ENCODE data around the gene IL1A.

The IL1A gene

DNA sequence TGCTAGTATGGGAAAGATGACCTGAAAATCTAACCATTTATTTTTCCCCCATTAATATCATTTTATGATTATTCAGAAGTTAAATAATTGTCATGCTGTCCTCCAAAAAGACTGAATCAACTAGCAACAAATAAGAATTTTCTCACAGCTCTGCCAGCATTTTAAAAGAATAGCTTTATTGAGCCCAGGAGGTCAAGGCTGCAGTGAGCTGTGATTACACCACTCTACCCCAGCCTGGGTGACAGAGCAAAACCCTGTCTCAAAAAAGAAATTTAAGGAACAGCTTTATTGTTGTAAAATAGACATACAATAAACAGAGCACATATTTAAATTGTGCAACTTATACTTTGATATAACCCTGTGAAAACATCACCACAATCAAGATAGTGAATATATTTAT lies 24.8 kb upstream of the IL1A start:
- Histone ChIP-seq H3K9me2 (ENCODE audit: low read depth, low read length) (no peaks in the 10 kb centered on the region), H3K36me3 (ENCODE audit: insufficient read depth, low read length) (no peaks in the 10 kb centered on the region), H3F3A (ENCODE audit: insufficient read depth, low read length) (no peaks in the 10 kb centered on the region), H3K79me2 (ENCODE audit: insufficient read depth, low read length) (no peaks in the 10 kb centered on the region), H3K27me3 (ENCODE audit: insufficient read depth, low read length) (0 out of 2 replicates have a peak, but pooled peaks cover 7% of the 10 kb centered on the region), H2AFZ (ENCODE audit: low read length) (no peak overlapping the region), H3K9ac (ENCODE audit: low read length) (no peak overlapping the region), H3K4me3 (ENCODE audit: low read depth, low read length, poor library complexity, severe bottlenecking) (no peak overlapping the region), H3K4me1 (ENCODE audit: insufficient read depth, low read length, severe bottlenecking) (no peaks in the 10 kb centered on the region), H4K20me1 (ENCODE audit: insufficient read depth, low read length) (no peaks in the 10 kb centered on the region), H3K4me2 (ENCODE audit: low read length) (no peak overlapping the region), H3K27ac (ENCODE audit: low read depth, low read length, poor library complexity, severe bottlenecking) (no peak overlapping the region), H3K9me3 (ENCODE audit: low read length) (peaks cover 3% of the 10 kb centered on the region; the same call in 1 of the 2 replicates)
- TF ChIP-seq, protein P1, sequence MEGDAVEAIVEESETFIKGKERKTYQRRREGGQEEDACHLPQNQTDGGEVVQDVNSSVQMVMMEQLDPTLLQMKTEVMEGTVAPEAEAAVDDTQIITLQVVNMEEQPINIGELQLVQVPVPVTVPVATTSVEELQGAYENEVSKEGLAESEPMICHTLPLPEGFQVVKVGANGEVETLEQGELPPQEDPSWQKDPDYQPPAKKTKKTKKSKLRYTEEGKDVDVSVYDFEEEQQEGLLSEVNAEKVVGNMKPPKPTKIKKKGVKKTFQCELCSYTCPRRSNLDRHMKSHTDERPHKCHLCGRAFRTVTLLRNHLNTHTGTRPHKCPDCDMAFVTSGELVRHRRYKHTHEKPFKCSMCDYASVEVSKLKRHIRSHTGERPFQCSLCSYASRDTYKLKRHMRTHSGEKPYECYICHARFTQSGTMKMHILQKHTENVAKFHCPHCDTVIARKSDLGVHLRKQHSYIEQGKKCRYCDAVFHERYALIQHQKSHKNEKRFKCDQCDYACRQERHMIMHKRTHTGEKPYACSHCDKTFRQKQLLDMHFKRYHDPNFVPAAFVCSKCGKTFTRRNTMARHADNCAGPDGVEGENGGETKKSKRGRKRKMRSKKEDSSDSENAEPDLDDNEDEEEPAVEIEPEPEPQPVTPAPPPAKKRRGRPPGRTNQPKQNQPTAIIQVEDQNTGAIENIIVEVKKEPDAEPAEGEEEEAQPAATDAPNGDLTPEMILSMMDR (IDR thresholded peaks at IDR 0.05; ENCODE audit: low read length), result no peak
- no peak for TF ChIP-seq EZH2 (IDR thresholded peaks at IDR 0.05; ENCODE audit: borderline replicate concordance, low read length)

DNA sequence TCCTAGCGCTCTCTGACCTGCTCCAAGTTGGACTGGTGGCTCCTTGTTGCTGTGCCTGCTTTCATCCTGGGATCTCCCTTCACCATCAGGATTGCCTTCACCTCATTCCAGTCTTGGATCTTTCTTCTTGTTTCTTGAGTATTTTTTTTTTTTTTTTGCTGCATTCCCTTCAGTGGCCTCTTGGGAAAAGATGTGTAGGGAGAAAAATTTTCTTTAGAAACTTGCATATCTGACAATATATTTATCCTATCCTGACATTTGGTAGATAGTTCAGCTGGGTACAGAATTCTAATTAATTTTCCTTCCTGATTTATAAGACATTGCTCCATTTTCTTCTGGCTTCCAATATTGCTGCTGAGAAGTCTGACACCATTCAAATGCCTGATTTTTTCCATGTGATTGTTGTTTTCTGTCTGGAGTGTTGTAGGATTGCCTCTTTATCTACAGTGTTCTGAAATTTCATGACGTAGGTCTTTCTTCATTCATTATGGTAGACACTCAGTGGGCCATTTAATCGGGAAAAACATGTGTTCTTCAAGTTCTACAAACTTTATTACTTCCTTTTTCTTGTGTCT lies 23.0 kb upstream of the IL1A start:
- Histone ChIP-seq H3K27ac (ENCODE audit: low read depth, low read length, poor library complexity, severe bottlenecking) (no peak overlapping the region), H3K9me2 (ENCODE audit: low read depth, low read length) (no peaks in the 10 kb centered on the region), H3K9ac (ENCODE audit: low read length) (no peak overlapping the region), H3F3A (ENCODE audit: insufficient read depth, low read length) (no peaks in the 10 kb centered on the region), H4K20me1 (ENCODE audit: insufficient read depth, low read length) (no peaks in the 10 kb centered on the region), H3K27me3 (ENCODE audit: insufficient read depth, low read length) (no peaks in the 10 kb centered on the region), H3K79me2 (ENCODE audit: insufficient read depth, low read length) (no peaks in the 10 kb centered on the region), H3K9me3 (ENCODE audit: low read length) (peaks cover 3% of the 10 kb centered on the region; the same call in 1 of the 2 replicates), H2AFZ (ENCODE audit: low read length) (no peak overlapping the region), H3K4me2 (ENCODE audit: low read length) (no peak overlapping the region), H3K4me3 (ENCODE audit: low read depth, low read length, poor library complexity, severe bottlenecking) (no peak overlapping the region), H3K4me1 (ENCODE audit: insufficient read depth, low read length, severe bottlenecking) (no peaks in the 10 kb centered on the region), H3K36me3 (ENCODE audit: insufficient read depth, low read length) (no peaks in the 10 kb centered on the region)
- no peak for TF ChIP-seq EZH2 (IDR thresholded peaks at IDR 0.05; ENCODE audit: borderline replicate concordance, low read length)
- TF ChIP-seq, protein P1 (IDR thresholded peaks at IDR 0.05; ENCODE audit: low read length), result no peak

DNA sequence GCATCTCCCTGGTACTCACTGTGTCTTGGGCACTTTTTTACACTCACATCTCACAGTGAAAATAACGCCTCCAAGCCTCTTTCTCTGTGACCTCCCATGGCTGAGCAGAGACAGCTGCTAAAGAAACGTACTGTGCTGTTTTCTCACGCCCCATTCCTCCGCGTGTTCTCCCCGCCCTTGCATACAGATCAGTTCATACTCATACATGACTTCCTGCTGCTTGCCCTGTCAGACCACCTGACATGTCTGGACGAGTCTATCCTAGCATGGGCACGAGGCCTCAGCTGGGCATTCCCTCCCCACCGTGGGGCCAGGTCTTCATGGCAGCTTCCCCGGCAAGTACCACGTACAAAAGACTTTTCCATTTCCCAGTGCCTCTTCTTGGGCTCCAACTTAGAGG lies 21.2 kb upstream of the IL1A start:
- TF ChIP-seq, protein P1 (IDR thresholded peaks at IDR 0.05; ENCODE audit: low read length), result no peak
- TF ChIP-seq EZH2 (IDR thresholded peaks at IDR 0.05; ENCODE audit: borderline replicate concordance, low read length), result no peak
- H3K4me2 ChIP-seq (ENCODE audit: low read length), result no peak overlapping the region
- no peaks in the 10 kb centered on the region for H3K79me2 ChIP-seq (ENCODE audit: insufficient read depth, low read length)
- no peaks in the 10 kb centered on the region for H3K27me3 ChIP-seq (ENCODE audit: insufficient read depth, low read length)
- no peaks in the 10 kb centered on the region for H3K4me1 ChIP-seq (ENCODE audit: insufficient read depth, low read length, severe bottlenecking)
- no peak overlapping the region for H2AFZ ChIP-seq (ENCODE audit: low read length)
- H3K9me2 ChIP-seq (ENCODE audit: low read depth, low read length), result no peaks in the 10 kb centered on the region
- no peak overlapping the region for H3K9ac ChIP-seq (ENCODE audit: low read length)
- H4K20me1 ChIP-seq (ENCODE audit: insufficient read depth, low read length), result no peaks in the 10 kb centered on the region
- no peaks in the 10 kb centered on the region for H3K36me3 ChIP-seq (ENCODE audit: insufficient read depth, low read length)
- no peaks in the 10 kb centered on the region for H3F3A ChIP-seq (ENCODE audit: insufficient read depth, low read length)
- H3K4me3 ChIP-seq (ENCODE audit: low read depth, low read length, poor library complexity, severe bottlenecking), result no peak overlapping the region
- H3K9me3 ChIP-seq (ENCODE audit: low read length), result peaks cover 3% of the 10 kb centered on the region; the same call in 1 of the 2 replicates
- no peak overlapping the region for H3K27ac ChIP-seq (ENCODE audit: low read depth, low read length, poor library complexity, severe bottlenecking)

Measured in OCI-LY1 (cell line).